Measurements from ENCODE around the gene SLC43A2. TPM values are rescaled to one million over a fixed set of nuclear protein-coding genes. Genes with fewer than 3 reads are reported as not detected.

SLC43A2 gene
- total and polyA plus RNA-seq, 2 donors from 2014 or later: 48.9 to 60.4 TPM

- DNase-seq (no peak), FAIRE-seq (no peak)
- Histone ChIP-seq H3K27me3 (ENCODE audit: control insufficient read depth, insufficient read depth, low read length) (no peaks in the 10 kb centered on the region), H3K27ac (ENCODE audit: low read depth in 2 of 2, low read length in 2 of 2) (no peak overlapping the region), H3K4me3 (ENCODE audit: low read length in 3 of 3) (no peak overlapping the region), H3K36me3 (ENCODE audit: control insufficient read depth in 2 of 3, insufficient read depth in 3 of 3, low read length in 3 of 3) (peaks cover 0 to 19% (median 9%) of the 10 kb centered on the region in 3 donors), H3K4me1 (ENCODE audit: control insufficient read depth in 2 of 3, insufficient read depth in 2 of 3, low read depth in 1 of 3, low read length in 3 of 3) (no peaks in the 10 kb centered on the region), H3K9ac (ENCODE audit: low read length in 3 of 3) (no peak overlapping the region), H3K9me3 (ENCODE audit: control insufficient read depth in 2 of 3, insufficient read depth in 1 of 3, low read length in 3 of 3) (no peaks in the 10 kb centered on the region)
- intact Hi-C loops (cut with DNase I): no loop called here
- no peak for TF ChIP-seq CTCF (IDR thresholded peaks at IDR 0.05; ENCODE audit: borderline replicate concordance, extremely low read depth, insufficient read depth)
These were observed 106.0 kb downstream of the SLC43A2 start for GRCh38 chr17:1522626-1523025.

- H3K9ac ChIP-seq (ENCODE audit: low read length in 3 of 3): no peak overlapping the region
- no peaks in the 10 kb centered on the region for H3K4me1 ChIP-seq (ENCODE audit: control insufficient read depth in 2 of 3, insufficient read depth in 2 of 3, low read depth in 1 of 3, low read length in 3 of 3)
- TF ChIP-seq CTCF (IDR thresholded peaks at IDR 0.05; ENCODE audit: borderline replicate concordance, extremely low read depth, insufficient read depth): no peak
- no peaks in the 10 kb centered on the region for H3K27me3 ChIP-seq (ENCODE audit: control insufficient read depth, insufficient read depth, low read length)
- intact Hi-C loops (cut with DNase I): no loop called here
- peaks cover 0 to 19% (median 9%) of the 10 kb centered on the region in 3 donors for H3K36me3 ChIP-seq (ENCODE audit: control insufficient read depth in 2 of 3, insufficient read depth in 3 of 3, low read length in 3 of 3)
- no peak overlapping the region for H3K27ac ChIP-seq (ENCODE audit: low read depth in 2 of 2, low read length in 2 of 2)
- FAIRE-seq: no peak
- peak in 1 of 5 donors; percentile 34 for DNase-seq
- no peak overlapping the region for H3K4me3 ChIP-seq (ENCODE audit: low read length in 3 of 3)
- H3K9me3 ChIP-seq (ENCODE audit: control insufficient read depth in 2 of 3, insufficient read depth in 1 of 3, low read length in 3 of 3): no peaks in the 10 kb centered on the region
These were observed 107.5 kb downstream of the SLC43A2 start for GRCh38 chr17:1521086-1521640.

GRCh38 chr17:1519678-1520077 is 109.0 kb downstream of the SLC43A2 start:
- no peak overlapping the region for H3K4me3 ChIP-seq (ENCODE audit: low read length in 3 of 3)
- H3K9me3 ChIP-seq (ENCODE audit: control insufficient read depth in 2 of 3, insufficient read depth in 1 of 3, low read length in 3 of 3): no peaks in the 10 kb centered on the region
- intact Hi-C loops (cut with DNase I): loop anchor here (10.0 kb wide), 1 partner anchor 245 kb away; the partner anchor contains the start of genes BHLHA9 and TRARG1
- H3K4me1 ChIP-seq (ENCODE audit: control insufficient read depth in 2 of 3, insufficient read depth in 2 of 3, low read depth in 1 of 3, low read length in 3 of 3): peaks cover 3 to 5% (median 4%) of the 10 kb centered on the region in 3 donors
- H3K27me3 ChIP-seq (ENCODE audit: control insufficient read depth, insufficient read depth, low read length): no peaks in the 10 kb centered on the region
- H3K9ac ChIP-seq (ENCODE audit: low read length in 3 of 3): no peak overlapping the region
- DNase-seq: no peak
- no peak overlapping the region for H3K27ac ChIP-seq (ENCODE audit: low read depth in 2 of 2, low read length in 2 of 2)
- TF ChIP-seq CTCF (IDR thresholded peaks at IDR 0.05; ENCODE audit: borderline replicate concordance, extremely low read depth, insufficient read depth): no peak
- FAIRE-seq: no peak
- H3K36me3 ChIP-seq (ENCODE audit: control insufficient read depth in 2 of 3, insufficient read depth in 3 of 3, low read length in 3 of 3): peaks cover 0 to 15% (median 9%) of the 10 kb centered on the region in 3 donors

Other genes with a start within 250 kb of the SLC43A2 start
- gene YWHAE, start 228.6 kb downstream of the SLC43A2 start, total RNA-seq: 495 TPM
- 591 TPM for gene YWHAE, start 228.6 kb downstream of the SLC43A2 start, polyA plus RNA-seq (ENCODE audit: insufficient read depth, low read depth, low replicate concordance)
- gene CRK, start 172.6 kb downstream of the SLC43A2 start, total RNA-seq: 61.3 TPM
- gene CRK, start 172.6 kb downstream of the SLC43A2 start, polyA plus RNA-seq (ENCODE audit: insufficient read depth, low read depth, low replicate concordance): 26.8 TPM
- gene MYO1C, start 136.1 kb downstream of the SLC43A2 start, total RNA-seq: 225 TPM
- 62.7 TPM for gene MYO1C, start 136.1 kb downstream of the SLC43A2 start, polyA plus RNA-seq (ENCODE audit: insufficient read depth, low read depth, low replicate concordance)
- gene INPP5K, start 112.2 kb downstream of the SLC43A2 start, total RNA-seq: 46.2 TPM
- 36.1 TPM for gene INPP5K, start 112.2 kb downstream of the SLC43A2 start, polyA plus RNA-seq (ENCODE audit: insufficient read depth, low read depth, low replicate concordance)
- 88.5 TPM for gene PITPNA, start 66.0 kb downstream of the SLC43A2 start, total RNA-seq
- gene PITPNA, start 66.0 kb downstream of the SLC43A2 start, polyA plus RNA-seq (ENCODE audit: insufficient read depth, low read depth, low replicate concordance): 45.2 TPM
- gene SCARF1, start 16.9 kb upstream of the SLC43A2 start, total RNA-seq: 20.1 TPM
- gene SCARF1, start 16.9 kb upstream of the SLC43A2 start, polyA plus RNA-seq (ENCODE audit: insufficient read depth, low read depth, low replicate concordance): 7.0 TPM
- gene RILP, start 21.0 kb upstream of the SLC43A2 start, total RNA-seq: 17.1 TPM
- gene RILP, start 21.0 kb upstream of the SLC43A2 start, polyA plus RNA-seq (ENCODE audit: insufficient read depth, low read depth, low replicate concordance): 26.6 TPM
- 236 TPM for gene PRPF8, start 56.0 kb upstream of the SLC43A2 start, total RNA-seq
- 181 TPM for gene PRPF8, start 56.0 kb upstream of the SLC43A2 start, polyA plus RNA-seq (ENCODE audit: insufficient read depth, low read depth, low replicate concordance)
- gene TLCD2, start 81.5 kb upstream of the SLC43A2 start, total RNA-seq: 6.2 TPM
- 1.3 TPM for gene TLCD2, start 81.5 kb upstream of the SLC43A2 start, polyA plus RNA-seq (ENCODE audit: insufficient read depth, low read depth, low replicate concordance)
- 28.5 TPM for gene WDR81, start 95.9 kb upstream of the SLC43A2 start, total RNA-seq
- gene WDR81, start 95.9 kb upstream of the SLC43A2 start, polyA plus RNA-seq (ENCODE audit: insufficient read depth, low read depth, low replicate concordance): 16.1 TPM
- gene SERPINF2, start 114.0 kb upstream of the SLC43A2 start, total RNA-seq: 30.6 TPM
- 209 TPM for gene SERPINF2, start 114.0 kb upstream of the SLC43A2 start, polyA plus RNA-seq (ENCODE audit: insufficient read depth, low read depth, low replicate concordance)
- 121 TPM for gene SERPINF1, start 133.2 kb upstream of the SLC43A2 start, total RNA-seq
- 36.2 TPM for gene SERPINF1, start 133.2 kb upstream of the SLC43A2 start, polyA plus RNA-seq (ENCODE audit: insufficient read depth, low read depth, low replicate concordance)
- gene SMYD4, start 201.1 kb upstream of the SLC43A2 start, total RNA-seq: 12.2 TPM
- gene SMYD4, start 201.1 kb upstream of the SLC43A2 start, polyA plus RNA-seq (ENCODE audit: insufficient read depth, low read depth, low replicate concordance): 3.4 TPM
- gene RPA1, start 201.2 kb upstream of the SLC43A2 start, total RNA-seq: 89.0 TPM
- 26.1 TPM for gene RPA1, start 201.2 kb upstream of the SLC43A2 start, polyA plus RNA-seq (ENCODE audit: insufficient read depth, low read depth, low replicate concordance)

Measured in kidney (tissue), 14 donors.